Upper lobe of right lung (tissue), 1 donor: Measurements from ENCODE around the gene SPDL1. TPM values are rescaled to one million over a fixed set of nuclear protein-coding genes. Genes with fewer than 3 reads are reported as not detected.

Experiments used
- ATAC-seq: fragments of 200-7000 bp; cut with Tn5 transposase; one replicate; pipeline ENCODE4 v1.9.1; 2020; ENCODE audit warnings: mild to moderate bottlenecking, moderate library complexity
- DNase-seq: peaks from one replicate; pipeline ENCODE4 v3.0.0-alpha.2; 2020
- H3K27ac ChIP-seq: fragments of 200-600 bp; one replicate; pipeline ENCODE4 v1.8.0; 2022
- H3K27me3 ChIP-seq: fragments of 200-600 bp; one replicate; pipeline ENCODE4 v1.8.0; 2022; ENCODE audit warnings: mild to moderate bottlenecking
- H3K36me3 ChIP-seq: fragments of 200-600 bp; one replicate; pipeline ENCODE4 v1.8.0; 2022
- H3K4me1 ChIP-seq: fragments of 200-600 bp; one replicate; pipeline ENCODE4 v1.8.0; 2022
- H3K4me3 ChIP-seq: fragments of 200-600 bp; one replicate; pipeline ENCODE4 v1.8.0; 2022; ENCODE audit warnings: mild to moderate bottlenecking
- H3K9me3 ChIP-seq: fragments of 200-600 bp; one replicate; pipeline ENCODE4 v1.8.0; 2022
- intact Hi-C: fragments of 100-400 bp; cut with DNase I; formaldehyde crosslinking; loops from one replicate; pipeline ENCODE4 v1.11.0; 2022
- total RNA-seq: library from RNA; stranded (reverse); fragmentation: NEBNext Ultra II Directional; extraction: Animal tissue kit (Norgen Biotek cat#: 25700); gene quantifications from one replicate; pipeline ENCODE4 v1.2.1, GENCODE V29; 2021
- TF ChIP-seq, protein P1 (sequence below): fragments of 200-600 bp; IDR thresholded peaks from one replicate; pipeline ENCODE4 v1.8.0; 2022; ENCODE audit warnings: antibody characterized with exemption
- donor health status: DM: no; HTN: yes; CAD: no; lungs with severe emphysema.

Gene SPDL1
- total RNA-seq, 1 donor from 2014 or later = 3.5 TPM

DNA sequence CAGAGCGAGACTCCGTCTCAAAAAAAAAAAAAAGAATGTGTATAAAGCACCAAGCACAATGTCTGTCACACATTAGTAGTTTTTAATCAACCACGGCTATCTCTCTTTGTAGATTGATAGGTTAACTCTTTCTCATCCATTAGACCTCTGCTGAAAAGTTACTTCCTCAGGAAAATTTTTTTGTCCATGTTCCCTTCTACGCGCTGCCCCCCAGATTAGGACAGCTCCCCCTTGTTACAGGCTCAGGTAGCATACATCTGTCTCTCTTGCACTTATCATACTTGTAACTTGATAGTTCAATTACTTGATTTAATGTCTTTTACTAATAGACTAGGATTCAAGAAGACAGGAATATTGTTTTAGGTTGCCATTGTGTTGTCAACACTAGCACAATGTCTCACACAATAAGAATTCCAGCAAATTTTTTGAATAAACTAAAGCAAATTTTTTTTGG lies 1.5 kb downstream of the SPDL1 start:
- DNase-seq (no peak), ATAC-seq (no peak)
- no peaks in the 10 kb centered on the region for H3K9me3 ChIP-seq
- no peaks in the 10 kb centered on the region for H3K27me3 ChIP-seq
- H3K4me1 ChIP-seq = peaks cover 7% of the 10 kb centered on the region
- no peak overlapping the region for H3K4me3 ChIP-seq
- TF ChIP-seq, protein P1, sequence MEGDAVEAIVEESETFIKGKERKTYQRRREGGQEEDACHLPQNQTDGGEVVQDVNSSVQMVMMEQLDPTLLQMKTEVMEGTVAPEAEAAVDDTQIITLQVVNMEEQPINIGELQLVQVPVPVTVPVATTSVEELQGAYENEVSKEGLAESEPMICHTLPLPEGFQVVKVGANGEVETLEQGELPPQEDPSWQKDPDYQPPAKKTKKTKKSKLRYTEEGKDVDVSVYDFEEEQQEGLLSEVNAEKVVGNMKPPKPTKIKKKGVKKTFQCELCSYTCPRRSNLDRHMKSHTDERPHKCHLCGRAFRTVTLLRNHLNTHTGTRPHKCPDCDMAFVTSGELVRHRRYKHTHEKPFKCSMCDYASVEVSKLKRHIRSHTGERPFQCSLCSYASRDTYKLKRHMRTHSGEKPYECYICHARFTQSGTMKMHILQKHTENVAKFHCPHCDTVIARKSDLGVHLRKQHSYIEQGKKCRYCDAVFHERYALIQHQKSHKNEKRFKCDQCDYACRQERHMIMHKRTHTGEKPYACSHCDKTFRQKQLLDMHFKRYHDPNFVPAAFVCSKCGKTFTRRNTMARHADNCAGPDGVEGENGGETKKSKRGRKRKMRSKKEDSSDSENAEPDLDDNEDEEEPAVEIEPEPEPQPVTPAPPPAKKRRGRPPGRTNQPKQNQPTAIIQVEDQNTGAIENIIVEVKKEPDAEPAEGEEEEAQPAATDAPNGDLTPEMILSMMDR = no peak
- H3K27ac ChIP-seq = no peak overlapping the region
- H3K36me3 ChIP-seq = peaks cover 8% of the 10 kb centered on the region
- intact Hi-C loops = no loop called here

DNA sequence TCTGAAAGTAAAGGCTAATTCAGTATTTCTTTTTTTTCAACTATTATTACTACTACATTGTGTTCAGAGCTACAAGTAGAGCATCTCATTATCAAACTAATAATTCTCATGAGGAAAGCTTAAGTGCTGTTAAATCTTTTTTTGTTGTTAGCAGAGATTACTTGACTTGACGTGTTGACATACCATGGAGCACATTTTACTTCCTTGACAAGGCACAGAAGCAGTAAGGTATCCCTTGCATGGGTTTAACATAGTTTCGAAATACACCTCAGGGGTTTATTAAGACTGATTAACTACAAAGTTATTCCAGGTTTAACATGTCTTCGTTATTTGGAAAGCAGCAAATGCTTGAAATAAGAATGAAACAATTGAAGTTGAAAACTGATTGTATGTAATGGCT lies 7.0 kb downstream of the SPDL1 start:
- DNase-seq = no peak
- Histone ChIP-seq H3K9me3 (no peaks in the 10 kb centered on the region), H3K4me3 (no peak overlapping the region), H3K27ac (no peak overlapping the region), H3K4me1 (no peaks in the 10 kb centered on the region), H3K27me3 (no peaks in the 10 kb centered on the region), H3K36me3 (peaks cover 57% of the 10 kb centered on the region)
- no peak for ATAC-seq
- TF ChIP-seq, protein P1 = no peak
- intact Hi-C loops = no loop called here

DNA sequence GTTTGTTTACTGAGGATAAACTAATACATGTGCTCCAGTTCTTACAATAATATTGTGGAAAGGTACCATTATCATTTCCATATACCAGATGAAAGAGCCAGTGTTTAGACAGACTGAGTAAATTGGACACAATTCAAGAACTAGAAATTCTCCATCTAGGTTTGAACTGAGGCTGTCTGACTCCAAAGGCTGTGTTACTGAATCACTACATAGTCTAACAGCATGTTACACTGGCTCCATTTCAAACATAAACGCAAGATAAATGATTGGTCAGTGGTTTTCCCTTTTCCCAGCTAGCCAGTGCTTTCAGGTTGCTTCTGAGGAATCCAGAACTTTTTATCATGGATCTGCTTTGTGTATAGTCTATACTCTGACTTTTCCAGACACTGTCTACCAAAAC lies 8.1 kb downstream of the SPDL1 start:
- ATAC-seq (no peak), DNase-seq (no peak)
- Histone ChIP-seq H3K9me3 (no peaks in the 10 kb centered on the region), H3K36me3 (peaks cover 67% of the 10 kb centered on the region), H3K4me3 (no peak overlapping the region), H3K27ac (no peak overlapping the region), H3K4me1 (no peaks in the 10 kb centered on the region), H3K27me3 (no peaks in the 10 kb centered on the region)
- intact Hi-C loops = no loop called here
- TF ChIP-seq, protein P1 = no peak

DNA sequence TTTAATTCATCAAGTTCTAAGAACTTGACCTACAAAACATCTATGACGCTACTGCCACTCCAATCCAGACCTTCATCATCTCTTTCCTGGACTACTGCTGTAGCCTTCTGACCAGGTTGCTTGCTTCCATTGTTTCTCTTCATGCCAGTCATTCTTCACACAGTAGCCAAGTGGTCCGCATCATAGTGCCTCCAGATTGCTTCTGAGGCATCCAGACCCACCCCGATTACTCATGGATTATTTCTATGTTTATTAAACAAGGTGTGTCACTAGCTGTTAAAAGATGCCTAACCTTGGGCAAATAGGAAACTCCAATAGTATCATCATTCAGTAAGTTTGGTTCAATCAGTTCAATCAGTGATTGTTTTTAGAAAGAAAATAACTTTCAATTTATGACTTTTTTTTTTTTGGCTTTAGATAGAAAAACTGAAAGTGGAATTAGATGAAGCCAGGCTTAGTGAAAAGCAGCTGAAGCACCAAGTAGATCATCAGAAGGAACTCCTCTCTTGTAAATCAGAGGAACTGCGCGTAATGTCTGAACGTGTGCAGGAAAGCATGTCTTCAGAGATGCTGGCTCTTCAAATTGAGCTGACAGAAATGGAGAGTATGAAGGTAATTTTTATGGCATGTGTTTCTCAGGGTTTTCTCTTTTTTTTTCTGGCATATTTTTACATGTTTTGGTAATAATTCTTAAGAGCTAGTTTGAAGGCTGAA lies 9.5 kb downstream of the SPDL1 start:
- Histone ChIP-seq H3K9me3 (no peaks in the 10 kb centered on the region), H3K4me3 (no peak overlapping the region), H3K27ac (no peak overlapping the region), H3K4me1 (no peaks in the 10 kb centered on the region), H3K36me3 (peaks cover 73% of the 10 kb centered on the region), H3K27me3 (no peaks in the 10 kb centered on the region)
- no peak for DNase-seq
- TF ChIP-seq, protein P1 = no peak
- intact Hi-C loops = no loop called here
- no peak for ATAC-seq

DNA sequence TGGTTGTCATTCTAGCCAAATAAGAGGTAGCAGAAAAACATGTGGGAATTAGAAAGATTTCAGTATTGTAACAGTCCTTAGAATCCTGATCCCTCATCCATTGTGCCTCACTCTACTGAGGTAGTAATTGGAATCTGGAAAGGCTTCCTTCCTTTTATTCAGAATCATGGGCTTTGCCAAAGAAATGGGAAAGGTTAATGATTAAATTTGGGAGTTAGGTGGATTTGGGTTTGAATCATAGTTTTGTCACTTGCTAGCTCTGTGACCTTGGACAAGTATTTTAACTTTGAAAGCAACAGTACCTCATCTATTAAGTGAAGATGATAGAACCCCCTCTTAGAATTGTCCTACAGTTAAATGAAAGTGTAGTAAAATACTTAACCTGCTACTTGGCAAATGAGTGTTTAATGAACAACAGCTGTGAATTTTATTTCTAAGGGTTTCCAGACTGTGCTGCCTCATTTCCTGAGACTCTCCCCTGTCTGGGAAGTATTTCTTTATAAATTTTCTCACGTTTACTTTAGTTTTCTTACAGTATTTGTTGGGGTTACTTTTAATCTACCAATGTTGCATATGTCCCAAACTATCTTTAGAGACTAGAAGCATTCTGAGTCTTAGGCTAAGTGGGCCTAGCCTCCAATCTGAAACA lies 11.7 kb downstream of the SPDL1 start:
- intact Hi-C loops = no loop called here
- peaks cover 75% of the 10 kb centered on the region for H3K36me3 ChIP-seq
- TF ChIP-seq, protein P1 = no peak
- no peaks in the 10 kb centered on the region for H3K27me3 ChIP-seq
- DNase-seq (no peak), ATAC-seq (no peak)
- no peak overlapping the region for H3K4me3 ChIP-seq
- H3K4me1 ChIP-seq = no peaks in the 10 kb centered on the region
- no peaks in the 10 kb centered on the region for H3K9me3 ChIP-seq
- H3K27ac ChIP-seq = no peak overlapping the region
